GM13977 (cell line): ENCODE results near the gene PAPOLA.

Experiments used
- DNase-seq: peaks from one replicate; pipeline ENCODE4 v3.0.0; 2012; ENCODE audit warnings: low spot score
- in situ Hi-C: fragments of 300-500 bp; cut with MboI; formaldehyde crosslinking; loops from one replicate; pipeline ENCODE4 v1.12.0; 2022; ENCODE audit warnings: low sequenced_read_pairs, low pct_unique_long_range_greater_than_20kb, mixed read lengths, inconsistent platforms; ENCODE audit not compliant: unreplicated experiment
- TF ChIP-seq, protein P1 (sequence below): IDR thresholded peaks from 2 replicates; pipeline ENCODE4 v1.5.1; 2012; ENCODE audit warnings: mild to moderate bottlenecking, control low read depth; ENCODE audit not compliant: insufficient read depth; ENCODE audit errors: extremely low read depth, missing control alignments

Gene PAPOLA

DNA sequence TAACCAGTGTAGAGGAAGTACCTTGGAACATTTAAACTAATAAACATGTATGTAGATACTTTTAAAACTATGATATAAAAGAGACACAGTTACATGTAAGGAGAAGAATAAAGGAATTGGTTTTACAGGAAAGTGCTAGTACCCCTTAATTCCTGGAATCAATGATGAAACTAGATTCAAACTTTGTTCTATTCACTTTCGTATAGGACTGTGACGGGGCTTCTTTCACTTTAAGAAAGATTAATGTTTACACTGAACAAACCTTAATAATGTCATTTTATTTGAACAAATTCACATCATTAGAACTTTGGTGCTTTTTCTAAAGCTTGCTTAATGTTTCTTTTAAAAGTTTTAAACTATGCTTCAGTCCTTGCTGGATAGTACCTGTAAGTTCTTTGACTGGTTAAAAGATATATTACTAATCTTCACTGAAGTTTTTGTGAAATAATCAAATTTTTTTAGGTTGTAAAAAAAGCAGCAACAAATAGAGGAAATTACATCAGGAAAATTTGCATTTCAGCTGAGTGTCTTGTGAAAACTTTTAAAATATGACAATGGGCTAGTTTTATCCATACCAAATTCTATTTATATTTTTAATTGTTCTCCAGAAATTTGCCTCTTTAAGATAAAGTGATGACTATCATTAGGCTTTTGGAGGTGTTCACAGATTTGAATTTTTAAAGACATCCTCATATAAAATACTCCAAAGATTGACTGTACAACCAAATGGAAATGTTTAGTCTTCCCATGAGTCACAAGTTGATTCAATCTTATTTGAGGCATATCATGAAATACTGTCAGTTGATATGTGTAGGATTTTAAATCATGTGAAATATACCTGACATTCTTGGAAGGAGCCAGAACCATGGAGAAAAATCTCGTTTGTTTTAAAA, 36.2 kb downstream of the PAPOLA start:
- no peak for DNase-seq
- TF ChIP-seq, protein P1, sequence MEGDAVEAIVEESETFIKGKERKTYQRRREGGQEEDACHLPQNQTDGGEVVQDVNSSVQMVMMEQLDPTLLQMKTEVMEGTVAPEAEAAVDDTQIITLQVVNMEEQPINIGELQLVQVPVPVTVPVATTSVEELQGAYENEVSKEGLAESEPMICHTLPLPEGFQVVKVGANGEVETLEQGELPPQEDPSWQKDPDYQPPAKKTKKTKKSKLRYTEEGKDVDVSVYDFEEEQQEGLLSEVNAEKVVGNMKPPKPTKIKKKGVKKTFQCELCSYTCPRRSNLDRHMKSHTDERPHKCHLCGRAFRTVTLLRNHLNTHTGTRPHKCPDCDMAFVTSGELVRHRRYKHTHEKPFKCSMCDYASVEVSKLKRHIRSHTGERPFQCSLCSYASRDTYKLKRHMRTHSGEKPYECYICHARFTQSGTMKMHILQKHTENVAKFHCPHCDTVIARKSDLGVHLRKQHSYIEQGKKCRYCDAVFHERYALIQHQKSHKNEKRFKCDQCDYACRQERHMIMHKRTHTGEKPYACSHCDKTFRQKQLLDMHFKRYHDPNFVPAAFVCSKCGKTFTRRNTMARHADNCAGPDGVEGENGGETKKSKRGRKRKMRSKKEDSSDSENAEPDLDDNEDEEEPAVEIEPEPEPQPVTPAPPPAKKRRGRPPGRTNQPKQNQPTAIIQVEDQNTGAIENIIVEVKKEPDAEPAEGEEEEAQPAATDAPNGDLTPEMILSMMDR, result no peak

DNA sequence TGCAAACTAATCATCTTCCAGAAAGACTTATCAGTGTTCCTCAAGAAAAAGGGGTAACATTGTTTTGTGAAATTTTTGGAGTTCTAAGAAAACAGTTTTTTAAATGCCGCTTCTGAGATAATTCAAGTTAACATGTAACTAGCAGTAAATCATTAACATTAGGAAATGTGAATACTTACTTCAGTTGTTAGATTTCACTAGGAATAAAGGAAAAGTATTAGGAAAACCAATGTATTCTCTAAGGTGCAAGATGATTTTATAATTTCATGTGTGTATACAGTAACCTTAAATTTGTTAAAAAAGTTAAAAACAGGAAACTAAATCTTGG, 36.8 kb downstream of the PAPOLA start:
- no peak for DNase-seq
- in situ Hi-C loops, result no loop called here
- TF ChIP-seq, protein P1, result no peak

More for the DNA sequence above, 36.2 kb downstream of the PAPOLA start:
- in situ Hi-C loops, result no loop called here

DNA sequence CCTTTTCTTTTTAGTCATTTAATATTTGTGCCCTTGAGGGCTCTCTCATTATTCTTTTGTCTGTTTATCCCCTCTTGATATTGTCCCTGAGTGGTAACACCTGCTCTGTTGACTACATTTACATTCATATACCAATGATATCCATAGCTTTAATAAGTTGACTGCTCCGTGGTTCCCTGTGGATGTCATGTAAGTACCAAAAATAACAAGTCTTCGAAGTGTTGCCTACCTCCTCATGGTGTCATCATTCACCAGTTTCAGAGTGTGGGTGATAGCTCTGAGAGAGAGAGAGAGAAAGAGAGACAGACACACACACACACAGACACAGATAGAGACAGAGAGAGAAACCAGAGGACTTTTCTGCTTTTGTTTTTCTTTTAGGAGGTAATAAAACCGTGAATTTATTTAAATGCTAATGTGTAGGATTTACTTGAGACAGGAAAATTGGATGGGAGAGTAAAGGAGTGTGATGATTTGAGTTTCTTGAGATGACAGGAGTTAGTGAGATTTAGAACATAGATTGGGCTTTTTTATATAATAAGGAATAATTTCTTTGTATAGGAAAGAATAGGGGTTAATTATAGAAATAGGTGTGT, 52.2 kb downstream of the PAPOLA start:
- in situ Hi-C loops, result no loop called here
- no peak for DNase-seq

DNA sequence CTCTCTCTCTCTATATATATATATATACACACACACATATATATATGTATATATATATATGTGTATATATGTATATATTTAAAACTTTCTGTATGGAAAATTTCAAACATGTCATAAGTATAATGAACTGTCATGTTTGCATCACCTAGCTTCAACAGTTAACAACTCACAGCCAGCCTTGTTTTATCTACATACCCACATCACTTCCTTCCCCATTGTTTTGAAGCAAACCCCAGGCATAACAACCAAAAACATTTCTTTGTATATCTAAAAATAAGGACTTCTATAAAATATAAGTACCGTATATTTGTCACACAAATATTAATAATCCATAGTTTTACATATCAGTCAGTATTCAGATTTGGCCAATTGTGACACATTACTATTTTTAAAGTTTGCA, 57.4 kb downstream of the PAPOLA start:
- in situ Hi-C loops, result no loop called here
- TF ChIP-seq, protein P1, result no peak
- DNase-seq, result no peak

More for the DNA sequence above, 52.2 kb downstream of the PAPOLA start:
- TF ChIP-seq, protein P1, result no peak

DNA sequence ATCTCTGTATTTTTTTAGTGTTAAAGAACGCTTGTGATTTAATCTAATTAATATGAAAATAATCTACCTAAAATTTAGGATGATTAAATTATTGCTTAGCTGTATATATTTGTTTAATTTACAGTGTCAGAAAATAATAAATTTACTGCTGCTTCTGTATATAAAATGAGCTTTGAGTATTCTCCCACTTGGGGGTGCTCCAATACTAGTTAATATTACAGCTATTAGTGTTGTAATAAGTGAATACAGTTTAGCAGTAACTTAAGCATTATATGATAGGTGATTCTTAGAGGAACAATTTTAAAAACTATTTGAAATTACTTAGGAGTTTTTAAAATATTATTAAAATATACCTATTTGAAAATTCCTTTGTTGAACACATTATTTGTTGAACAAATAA, 62.2 kb downstream of the PAPOLA start:
- in situ Hi-C loops, result no loop called here
- TF ChIP-seq, protein P1, result no peak
- no peak for DNase-seq

DNA sequence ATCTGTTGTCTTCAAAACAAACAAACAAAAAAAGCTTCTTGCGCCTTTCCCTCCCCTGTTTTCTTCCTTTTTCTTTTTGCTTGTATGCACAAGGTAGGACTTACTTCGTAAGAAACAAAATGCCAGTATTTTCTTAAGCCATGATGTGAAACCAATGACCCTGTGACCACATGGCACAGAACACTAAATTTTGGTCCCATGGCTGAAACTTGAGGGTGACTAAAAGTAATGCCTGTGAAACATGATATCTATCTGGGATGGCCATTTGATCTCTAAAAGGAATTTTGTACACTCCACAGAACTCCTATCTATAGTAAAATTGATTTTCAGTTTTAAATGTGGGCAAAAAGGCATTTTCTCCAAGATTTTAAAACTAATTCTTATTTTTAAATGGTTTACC, 63.6 kb downstream of the PAPOLA start:
- no peak for DNase-seq
- TF ChIP-seq, protein P1, result no peak
- in situ Hi-C loops, result no loop called here
